HG02885 (cell line): ENCODE data around the gene COLEC12.
"Not testable (repeated sequence)": the region's sequence is repeated elsewhere in the genome, so short reads cannot be mapped to it uniquely, and the experiment has no call there.

ENCODE experiments used
- ATAC-seq: cut with Tn5 transposase; IDR thresholded peaks from one replicate; pipeline ENCODE4 v1.9.1; 2021; ENCODE audit warnings: mild to moderate bottlenecking; ENCODE audit not compliant: unreplicated experiment, poor library complexity

The COLEC12 gene

GRCh38 chr18:297936-298335 is 202.6 kb downstream of the COLEC12 start:
- ATAC-seq = no peak

DNA sequence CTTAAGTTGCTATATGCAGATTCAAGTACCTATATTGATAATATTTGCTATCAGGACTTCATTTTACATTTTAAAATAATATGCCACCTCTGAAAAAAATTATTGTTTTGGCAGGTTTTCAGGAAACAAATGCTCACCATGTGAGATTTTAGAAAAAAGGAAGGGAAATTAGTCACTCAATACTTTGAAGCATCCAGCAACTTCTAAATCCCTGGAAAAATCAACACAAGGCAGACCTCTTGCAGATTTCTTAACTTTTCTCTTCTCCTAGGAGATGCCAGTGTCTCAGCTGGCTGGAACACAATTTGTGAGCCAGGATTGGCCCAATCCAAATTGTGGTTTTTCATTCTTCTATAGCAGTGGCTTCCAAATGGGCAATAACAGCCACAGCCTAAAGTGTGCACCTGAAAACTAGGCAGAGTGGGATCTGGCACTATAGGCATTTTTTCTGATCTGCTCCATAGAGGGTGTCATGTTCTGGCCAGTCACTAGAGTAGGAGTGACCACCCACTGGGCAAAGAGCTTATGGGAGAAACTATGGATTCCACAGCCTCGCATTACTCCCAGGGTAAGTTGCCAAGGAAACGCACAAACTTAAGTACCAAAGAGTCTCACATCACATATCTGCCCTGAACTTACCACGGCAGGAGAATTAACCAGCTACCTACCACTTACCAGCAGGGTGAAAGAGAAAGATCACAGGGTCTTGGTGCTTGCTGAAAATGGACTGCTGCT is 204.6 kb downstream of the COLEC12 start:
- ATAC-seq = no peak

DNA sequence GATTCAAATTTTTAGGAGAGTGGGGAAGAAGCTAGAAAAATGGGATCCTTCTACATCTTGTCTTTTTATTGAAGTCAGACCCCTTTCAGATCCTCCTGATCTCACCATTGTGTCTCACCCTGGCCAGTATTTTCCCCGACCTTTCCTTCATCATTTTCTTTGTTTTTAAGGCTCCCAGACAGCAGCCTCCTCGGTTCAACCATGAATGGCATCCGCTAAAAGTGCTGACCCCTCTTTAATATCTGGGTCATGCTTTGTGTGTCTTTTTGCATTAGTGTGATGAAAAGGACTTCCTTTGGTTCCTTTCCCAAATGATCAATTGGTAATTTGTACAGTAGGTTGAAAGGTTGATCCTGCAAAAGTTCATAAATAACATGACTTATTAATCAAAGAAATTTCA is 205.9 kb downstream of the COLEC12 start:
- ATAC-seq = no peak

DNA sequence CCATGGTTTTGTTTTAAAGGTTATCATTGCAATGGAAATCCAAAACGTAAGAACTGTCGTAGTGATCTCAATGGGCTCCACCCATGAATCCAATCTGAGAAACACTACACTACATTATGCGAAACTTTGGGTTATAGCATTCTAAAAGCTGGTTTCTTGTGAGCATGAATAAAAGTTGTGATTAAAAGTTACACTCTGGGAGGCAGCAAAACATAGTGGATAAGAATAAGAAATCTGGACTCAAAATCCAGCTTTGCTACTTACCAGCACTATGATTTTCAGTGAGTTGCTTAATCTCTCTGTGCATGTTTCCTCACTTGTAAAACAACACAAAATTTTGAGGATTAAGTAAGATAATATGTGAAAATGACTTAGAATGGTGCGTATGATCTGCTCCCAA is 207.0 kb downstream of the COLEC12 start:
- ATAC-seq = no peak

- no peak for ATAC-seq
Measured at GRCh38 chr18:292271-292670, 208.2 kb downstream of the COLEC12 start.

DNA sequence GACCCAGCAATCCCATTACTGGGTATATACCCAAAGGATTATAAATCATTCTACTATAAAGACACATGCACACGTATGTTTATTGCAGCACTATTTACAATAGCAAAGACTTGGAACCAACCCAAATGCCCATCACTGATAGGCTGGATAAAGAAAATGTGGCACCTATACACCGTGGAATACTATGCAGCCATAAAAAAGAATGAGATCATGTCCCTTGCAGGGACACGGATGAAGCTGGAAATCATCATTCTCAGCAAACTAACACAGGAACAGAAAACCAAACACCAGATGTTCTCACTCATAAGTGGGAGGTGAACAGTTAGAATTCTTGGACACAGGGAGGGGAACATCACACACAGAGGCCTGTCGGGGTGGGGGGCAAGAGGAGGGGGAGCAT is 210.5 kb downstream of the COLEC12 start:
- not testable (repeated sequence) for ATAC-seq

DNA sequence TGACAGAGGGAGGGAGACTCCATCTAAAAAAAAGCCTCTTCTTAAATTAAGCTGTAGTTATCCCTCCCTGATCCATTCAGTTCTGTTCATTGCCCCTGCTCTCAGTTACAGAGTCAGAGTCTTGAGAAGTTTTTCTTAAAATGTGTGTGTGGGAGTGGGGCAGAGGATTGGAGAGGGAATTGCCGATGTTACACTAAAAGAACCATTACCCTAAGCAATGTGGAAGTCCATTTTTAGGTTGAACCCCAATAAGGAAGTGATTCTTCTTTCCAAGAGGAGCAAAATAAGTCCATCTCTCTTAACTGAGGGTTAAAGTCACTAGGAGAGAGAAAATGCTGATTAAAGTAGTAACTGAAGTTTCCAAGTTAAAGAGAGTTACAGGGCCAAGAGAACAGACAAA is 211.5 kb downstream of the COLEC12 start:
- ATAC-seq = no peak

DNA sequence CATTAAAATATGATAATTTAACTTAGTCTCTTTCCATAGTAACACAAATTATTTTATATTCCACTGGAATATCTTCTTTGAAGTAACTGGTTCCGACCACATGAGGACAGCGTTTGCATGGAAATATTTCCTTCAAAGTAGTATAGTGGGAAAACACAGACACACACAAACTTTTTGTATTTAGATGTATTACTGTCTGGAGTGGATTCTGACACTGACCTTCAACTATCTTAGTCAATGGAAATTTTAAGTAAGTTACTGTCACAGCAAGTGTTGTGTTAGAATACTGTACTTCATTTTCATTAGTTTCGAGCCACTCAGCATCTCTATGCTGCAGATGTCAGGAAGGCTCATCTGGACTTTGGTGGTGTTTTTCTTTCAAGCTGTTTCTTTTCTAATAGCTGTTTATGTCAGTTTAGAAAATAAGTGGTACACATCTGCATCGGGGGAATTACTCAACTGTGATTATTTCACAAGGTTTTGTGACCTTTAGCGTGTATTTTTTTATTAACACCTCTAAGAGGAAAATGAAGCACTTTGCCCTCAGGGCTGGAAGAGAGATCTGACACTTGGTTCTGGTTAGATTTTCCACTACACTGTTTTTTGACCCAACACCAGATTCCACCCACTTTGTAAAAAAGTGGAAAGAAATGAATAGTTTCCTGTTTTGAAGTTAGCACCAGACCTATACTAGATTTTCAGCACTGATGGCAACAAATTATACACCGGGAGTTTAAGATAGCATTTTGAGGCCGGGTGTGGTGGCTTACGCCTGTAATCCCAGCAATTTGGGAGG is 213.8 kb downstream of the COLEC12 start:
- no peak for ATAC-seq

GRCh38 chr18:285817-286216 is 214.7 kb downstream of the COLEC12 start:
- ATAC-seq = no peak

- ATAC-seq = no peak
Measured at GRCh38 chr18:275486-275885, 225.0 kb downstream of the COLEC12 start.

DNA sequence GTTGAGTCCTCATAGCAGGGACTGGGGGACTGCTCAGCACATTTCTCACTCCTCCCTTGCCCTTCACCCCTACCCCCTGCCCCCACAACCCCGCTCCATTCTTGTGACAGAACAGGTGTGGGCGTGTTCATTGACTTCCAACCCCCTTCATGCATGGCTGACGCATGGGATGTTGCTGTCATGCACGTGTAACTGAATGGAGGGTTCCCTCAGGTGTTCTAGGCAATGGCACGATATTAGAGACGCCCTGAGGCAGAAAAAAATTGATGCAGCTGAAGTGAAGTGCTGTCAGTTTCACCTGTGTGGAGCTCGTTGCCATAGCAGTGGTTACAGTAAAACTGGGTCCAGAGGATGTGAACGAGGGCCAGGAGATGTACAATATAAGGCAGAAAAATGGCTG is 226.2 kb downstream of the COLEC12 start:
- no peak for ATAC-seq

- ATAC-seq = no peak
Measured at GRCh38 chr18:273525-273924, 227.0 kb downstream of the COLEC12 start.

GRCh38 chr18:272650-273049 is 227.9 kb downstream of the COLEC12 start:
- ATAC-seq = no peak

DNA sequence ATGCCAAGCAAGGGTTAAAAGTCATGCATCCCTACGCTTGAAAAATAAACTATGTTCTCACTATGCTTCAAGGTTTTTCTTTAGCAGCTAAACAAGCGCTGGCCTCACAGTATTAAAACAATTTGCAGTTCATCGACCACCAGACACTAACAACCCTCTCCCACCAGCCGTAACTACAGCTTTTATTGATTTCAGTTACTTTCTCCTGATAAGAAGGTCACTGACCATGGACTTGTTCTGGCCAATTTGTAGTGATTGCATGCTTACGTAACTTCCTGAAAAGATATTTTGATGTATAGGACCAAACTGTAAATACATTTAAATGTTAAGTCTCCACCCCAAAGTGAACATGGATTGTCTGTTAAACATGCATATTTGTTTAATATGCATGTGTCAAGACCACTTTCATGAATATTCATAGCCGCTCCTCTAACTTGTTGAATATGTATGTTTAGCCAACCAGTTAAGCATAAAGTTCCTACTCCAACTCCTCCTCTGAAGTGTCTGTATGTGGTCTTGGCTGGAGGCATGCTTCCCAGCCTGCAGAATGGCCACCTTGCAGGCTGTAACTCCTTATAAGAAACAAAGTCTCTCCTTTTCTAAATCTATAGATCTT is 230.9 kb downstream of the COLEC12 start:
- no peak for ATAC-seq

- peak; percentile 91 for ATAC-seq
Measured at GRCh38 chr18:267688-268552, 232.6 kb downstream of the COLEC12 start, which contains the start of gene THOC1. THOC1 (minus strand) TSS chr18:268047; CDS start chr18:268019, 28 bp downstream.

DNA sequence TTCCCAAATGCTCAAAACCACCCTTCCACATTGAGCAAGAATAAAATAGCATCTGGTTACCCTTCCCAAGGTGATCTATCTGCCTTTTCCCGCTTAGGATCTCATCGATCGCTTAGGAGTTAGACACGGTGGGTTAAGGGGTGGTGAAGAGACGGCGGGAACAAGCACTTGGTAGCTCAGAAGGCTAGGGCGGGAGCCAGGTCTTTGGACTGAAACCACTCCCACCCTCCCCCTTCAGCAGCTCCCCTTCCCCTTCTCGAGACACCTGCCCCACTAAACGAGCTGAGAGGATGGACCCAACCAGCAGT is 233.2 kb downstream of the COLEC12 start:
- ATAC-seq = peak; percentile 29
